DMS53 (cell line): ENCODE results near the gene GLIS2.

Source experiments
- DNase-seq: peaks from one replicate; lab custom pipeline; 2025; lab: John Stamatoyannopoulos, UW

The GLIS2 gene

GRCh38 chr16:4383591-4384444 is 68.0 kb downstream of the GLIS2 start:
- no peak for DNase-seq

DNA sequence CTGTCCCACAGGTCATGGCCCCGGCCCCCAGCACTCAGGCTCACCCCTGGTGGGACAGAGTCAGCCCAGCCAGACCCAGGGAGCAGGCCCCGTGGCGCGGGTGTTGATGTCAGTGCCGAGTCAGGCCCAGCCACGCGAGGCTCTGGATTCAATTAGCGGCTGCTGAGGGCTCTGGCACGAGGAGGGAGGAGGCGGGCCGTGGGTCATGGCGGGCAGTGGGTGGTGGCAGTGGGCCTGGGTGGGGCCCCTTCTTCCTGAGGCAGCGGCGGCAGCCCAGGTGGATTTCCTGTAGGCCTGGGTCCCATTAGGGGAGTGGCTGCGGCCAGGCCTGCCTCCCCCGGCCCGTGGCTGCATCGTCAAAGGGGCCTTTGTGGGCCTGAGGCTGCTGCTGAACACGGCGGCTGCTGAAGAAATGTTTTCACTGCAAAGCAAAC is 68.7 kb downstream of the GLIS2 start:
- no peak for DNase-seq

GRCh38 chr16:4385066-4385788 is 69.4 kb downstream of the GLIS2 start:
- DNase-seq: no peak

GRCh38 chr16:4385789-4386450 is 70.1 kb downstream of the GLIS2 start:
- DNase-seq: no peak

GRCh38 chr16:4386451-4386805 is 70.6 kb downstream of the GLIS2 start:
- no peak for DNase-seq

- no peak for DNase-seq
Measured at GRCh38 chr16:4386951-4387565, 71.2 kb downstream of the GLIS2 start.

DNA sequence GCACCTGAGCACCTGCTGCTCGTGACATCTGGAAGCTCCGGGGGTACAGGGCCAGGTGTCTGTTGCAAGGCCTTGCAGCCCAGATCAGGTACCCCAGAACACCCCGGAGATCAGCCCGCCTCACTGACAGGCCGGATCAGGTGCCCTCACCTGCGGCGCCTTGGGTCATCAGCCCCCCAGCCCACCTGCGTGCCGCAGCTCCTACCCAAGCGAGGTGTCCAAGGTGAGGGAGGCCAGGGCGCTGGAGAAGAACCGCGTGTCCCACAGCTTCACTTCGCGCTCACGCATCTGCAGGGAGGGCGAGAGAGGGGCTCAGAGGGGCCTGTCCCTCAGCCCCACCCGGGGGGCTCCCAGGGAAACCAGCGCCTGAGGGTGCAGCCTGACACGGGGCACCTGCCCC is 71.9 kb downstream of the GLIS2 start:
- DNase-seq: no peak

- no peak for DNase-seq
Measured at GRCh38 chr16:4388271-4389021, 72.6 kb downstream of the GLIS2 start.
